Endothelial cell of umbilical vein (primary cell): Measurements from ENCODE around the gene MZT2A.
"Not testable (repeated sequence)": the region's sequence is repeated elsewhere in the genome, so short reads cannot be mapped to it uniquely, and the experiment has no call there.

Experiments
- EZH2 ChIP-seq: IDR thresholded peaks from 2 replicates; pipeline ENCODE4 v1.6.1; 2012; ENCODE audit warnings: borderline replicate concordance, low read depth, mild to moderate bottlenecking, moderate library complexity, low read length, inconsistent platforms; ENCODE audit not compliant: severe bottlenecking
- FOS ChIP-seq: IDR thresholded peaks from 2 replicates; pipeline ENCODE4 v1.6.1; 2011; ENCODE audit warnings: mild to moderate bottlenecking, low read length, moderate library complexity, borderline replicate concordance; ENCODE audit not compliant: insufficient read depth
- JUN ChIP-seq: IDR thresholded peaks from 2 replicates; pipeline ENCODE4 v1.6.1; 2011; ENCODE audit warnings: borderline replicate concordance, low read depth; ENCODE audit not compliant: insufficient read length, insufficient read depth
- MYC ChIP-seq: IDR thresholded peaks from one replicate; pipeline ENCODE4 v1.6.1; 2011; ENCODE audit warnings: mild to moderate bottlenecking, low read depth, low read length
- POLR2A ChIP-seq: IDR thresholded peaks from 2 replicates; pipeline ENCODE4 v1.6.1; 2012; ENCODE audit warnings: low read depth, mild to moderate bottlenecking, control low read depth, low read length
- POLR2AphosphoS5 ChIP-seq: IDR thresholded peaks from 2 replicates; pipeline ENCODE4 v1.6.1; 2012; ENCODE audit warnings: low read depth, mild to moderate bottlenecking, control low read depth, low read length, moderate library complexity; ENCODE audit not compliant: insufficient read depth
- TF ChIP-seq, protein P1 (sequence below), 2 donors: IDR thresholded peaks; 1 replicate in 1 of 2; 2 replicates in 1 of 2; pipeline ENCODE4 v1.5.1; 2011; ENCODE audit warnings: low read length in 2 of 2, mild to moderate bottlenecking in 2 of 2, moderate library complexity in 2 of 2, control low read depth in 1 of 2, inconsistent platforms in 1 of 2, low read depth in 1 of 2; ENCODE audit not compliant: insufficient read depth in 1 of 2; ENCODE audit errors: extremely low read depth in 1 of 2
- TF ChIP-seq, protein P2 (sequence below): IDR thresholded peaks from 2 replicates; pipeline ENCODE4 v1.6.1; 2011; ENCODE audit not compliant: insufficient read depth, insufficient read length

DNA sequence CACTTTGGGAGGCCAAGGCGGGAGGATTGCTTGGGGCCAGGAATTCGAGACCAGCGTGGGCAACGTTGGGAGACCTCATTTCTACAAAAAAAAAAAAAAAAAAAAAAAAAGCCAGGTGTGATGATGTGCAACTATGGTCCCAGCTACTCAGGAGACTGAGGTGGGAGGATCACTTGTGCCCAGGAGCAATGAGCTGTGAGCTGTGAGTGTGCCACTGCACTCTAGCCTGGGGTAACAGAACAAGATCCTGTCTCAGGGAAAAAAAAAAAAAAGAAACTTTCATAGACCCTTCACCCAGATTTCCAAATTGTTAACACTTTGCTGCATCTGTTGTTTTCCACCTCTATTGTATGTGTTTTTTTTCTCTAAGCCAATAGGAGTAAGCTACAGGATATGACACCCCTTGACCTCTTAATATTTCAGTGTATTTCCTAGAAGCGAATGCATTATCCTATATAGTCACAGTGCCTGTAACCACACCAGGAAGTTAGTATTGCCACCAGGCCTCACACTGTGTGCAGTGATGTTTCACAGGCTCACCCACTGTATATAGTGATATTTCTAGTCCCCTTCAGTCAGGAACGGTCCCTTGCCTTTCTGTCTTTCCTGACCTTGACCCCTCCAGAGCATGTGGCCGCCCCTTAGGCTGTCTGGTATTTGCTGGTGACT, 12.0 kb upstream of the MZT2A start:
- not testable (repeated sequence) for TF ChIP-seq JUN, POLR2A, POLR2AphosphoS5, FOS, EZH2, MYC
- TF ChIP-seq, protein P1, sequence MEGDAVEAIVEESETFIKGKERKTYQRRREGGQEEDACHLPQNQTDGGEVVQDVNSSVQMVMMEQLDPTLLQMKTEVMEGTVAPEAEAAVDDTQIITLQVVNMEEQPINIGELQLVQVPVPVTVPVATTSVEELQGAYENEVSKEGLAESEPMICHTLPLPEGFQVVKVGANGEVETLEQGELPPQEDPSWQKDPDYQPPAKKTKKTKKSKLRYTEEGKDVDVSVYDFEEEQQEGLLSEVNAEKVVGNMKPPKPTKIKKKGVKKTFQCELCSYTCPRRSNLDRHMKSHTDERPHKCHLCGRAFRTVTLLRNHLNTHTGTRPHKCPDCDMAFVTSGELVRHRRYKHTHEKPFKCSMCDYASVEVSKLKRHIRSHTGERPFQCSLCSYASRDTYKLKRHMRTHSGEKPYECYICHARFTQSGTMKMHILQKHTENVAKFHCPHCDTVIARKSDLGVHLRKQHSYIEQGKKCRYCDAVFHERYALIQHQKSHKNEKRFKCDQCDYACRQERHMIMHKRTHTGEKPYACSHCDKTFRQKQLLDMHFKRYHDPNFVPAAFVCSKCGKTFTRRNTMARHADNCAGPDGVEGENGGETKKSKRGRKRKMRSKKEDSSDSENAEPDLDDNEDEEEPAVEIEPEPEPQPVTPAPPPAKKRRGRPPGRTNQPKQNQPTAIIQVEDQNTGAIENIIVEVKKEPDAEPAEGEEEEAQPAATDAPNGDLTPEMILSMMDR (IDR thresholded peaks at IDR 0.05; ENCODE audit: extremely low read depth in 1 of 2, insufficient read depth in 1 of 2, low read depth in 1 of 2, low read length in 2 of 2): not testable (repeated sequence)
- TF ChIP-seq, protein P2, sequence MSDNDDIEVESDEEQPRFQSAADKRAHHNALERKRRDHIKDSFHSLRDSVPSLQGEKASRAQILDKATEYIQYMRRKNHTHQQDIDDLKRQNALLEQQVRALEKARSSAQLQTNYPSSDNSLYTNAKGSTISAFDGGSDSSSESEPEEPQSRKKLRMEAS: not testable (repeated sequence)
